ENCODE data around the gene ZNF197. TPM values are rescaled to one million over a fixed set of nuclear protein-coding genes. Genes with fewer than 3 reads are reported as not detected.

ZNF197 gene
- total RNA-seq, 2 donors from 2014 or later: 8.1 to 9.6 TPM

Other genes with a start within 250 kb of the ZNF197 start
- gene ZNF445, start 147.4 kb upstream of the ZNF197 start, total RNA-seq: 10 to 100 TPM in 1 of 2 donors, 1 to 10 TPM in 1; 9.5 to 20.9 TPM
- 1 to 10 TPM in 1 of 2 donors, under 1 TPM in 1; 0.97 to 2.4 TPM for gene ZKSCAN7, start 69.8 kb upstream of the ZNF197 start, total RNA-seq
- 1 to 10 TPM in 1 of 2 donors, under 1 TPM in 1; 0.23 to 1.1 TPM for gene ZNF660, start 40.1 kb upstream of the ZNF197 start, total RNA-seq
- 1 to 10 TPM; 1.0 to 3.5 TPM for gene ZNF35, start 23.7 kb downstream of the ZNF197 start, total RNA-seq
- 1 to 10 TPM; 1.1 to 1.5 TPM for gene ZNF502, start 87.6 kb downstream of the ZNF197 start, total RNA-seq
- 1 to 10 TPM in 1 of 2 donors, under 1 TPM in 1; 0.64 to 1.4 TPM for gene ZNF501, start 104.6 kb downstream of the ZNF197 start, total RNA-seq
- 10 to 100 TPM; 20.2 to 31.3 TPM for gene KIAA1143, start 136.6 kb downstream of the ZNF197 start, total RNA-seq
- 10 to 100 TPM; 37.8 to 39.5 TPM for gene KIF15, start 136.8 kb downstream of the ZNF197 start, total RNA-seq
- gene TMEM42, start 236.9 kb downstream of the ZNF197 start, total RNA-seq: 1 to 10 TPM; 6.2 to 9.4 TPM
- not detected for gene TGM4, start 249.6 kb downstream of the ZNF197 start, total RNA-seq

Data from activated naive CD4-positive, alpha-beta T cell treated with anti-CD3 and anti-CD28 coated beads, Interleukin-2, amount 50 U/mL, for 72 hours (primary cell).